Suprapubic skin (tissue), 4 donors: ENCODE measurements around the gene PRKAG2. TPM values are rescaled to one million over a fixed set of nuclear protein-coding genes. Genes with fewer than 3 reads are reported as not detected.

Source experiments
- DNase-seq, 2 donors: peaks; one replicate each; pipeline ENCODE4 v3.0.0-alpha.2; 2019; ENCODE audit warnings: low spot score in 2 of 2
- H3K27ac ChIP-seq: fragments of 200-600 bp; sonication (generic); one replicate; pipeline ENCODE4 v1.5.1; 2019
- H3K27me3 ChIP-seq: fragments of 200-600 bp; sonication (generic); one replicate; pipeline ENCODE4 v1.5.1; 2019
- H3K36me3 ChIP-seq: fragments of 200-600 bp; sonication (generic); one replicate; pipeline ENCODE4 v1.5.1; 2019
- H3K4me1 ChIP-seq: fragments of 200-600 bp; sonication (generic); one replicate; pipeline ENCODE4 v1.5.1; 2019
- H3K4me3 ChIP-seq: fragments of 200-600 bp; sonication (generic); one replicate; pipeline ENCODE4 v1.5.1; 2019; ENCODE audit warnings: mild to moderate bottlenecking
- H3K9me3 ChIP-seq: fragments of 200-600 bp; sonication (generic); one replicate; pipeline ENCODE4 v1.5.1; 2019
- EP300 ChIP-seq: sonication (generic); formaldehyde crosslinking; IDR thresholded peaks from one replicate; pipeline ENCODE4 v1.6.1; 2017; ENCODE audit warnings: antibody characterized with exemption
- POLR2A ChIP-seq, 2 donors: fragments of 450-650 bp; IDR thresholded peaks; one replicate each; pipeline ENCODE4 v1.6.1; 2017; ENCODE audit warnings: antibody characterized with exemption in 2 of 2, mild to moderate bottlenecking in 2 of 2, moderate library complexity in 2 of 2
- POLR2AphosphoS5 ChIP-seq, 3 donors: sonication (generic); formaldehyde crosslinking; IDR thresholded peaks; one replicate each; pipeline ENCODE4 v1.6.1; 2017; ENCODE audit warnings: antibody characterized with exemption in 3 of 3
- WGBS: methylation state at CpG from one replicate; pipeline ENCODE4 v1.1.5; 2018; 5-methylcytosine and 5-hydroxymethylcytosine counted together
- total RNA-seq, 4 donors: library from RNA; depleted of rRNA; stranded (reverse); fragments of >200 nt; gene quantifications; one replicate each; pipeline ENCODE4 v1.1.0, GENCODE V29; 2016
- TF ChIP-seq, protein P1 (sequence below), 2 donors: fragments of 200-600 bp in 1 of 2; fragments of 450-650 bp in 1 of 2; sonication (generic) in 1 of 2; IDR thresholded peaks; one replicate each; pipeline ENCODE4 v1.5.1; 2016 to 2019; ENCODE audit warnings: antibody characterized with exemption in 2 of 2, mild to moderate bottlenecking in 1 of 2, moderate library complexity in 1 of 2

PRKAG2 gene
- total RNA-seq, 4 donors from 2014 or later: 16.5 to 40.0 (median 17.3) TPM

DNA sequence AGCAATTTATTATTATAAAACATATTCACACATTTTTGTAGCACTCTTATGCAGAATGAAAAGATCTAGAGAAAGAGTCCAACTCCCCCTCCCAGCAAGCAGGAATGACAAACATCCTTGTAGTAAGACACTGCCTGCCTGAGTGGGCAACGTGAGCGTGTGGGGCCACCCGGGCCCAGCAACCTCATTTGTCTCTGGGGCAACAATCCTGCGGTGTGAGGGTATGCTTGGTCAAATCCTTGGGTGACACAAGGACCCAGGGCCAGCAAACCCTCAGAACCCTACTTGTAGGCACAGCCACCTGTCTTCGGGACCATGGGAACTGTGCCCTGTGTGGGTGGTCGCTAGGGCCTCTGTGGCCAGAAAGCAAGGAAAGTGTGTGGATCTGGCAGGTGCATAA, 367.9 kb downstream of the PRKAG2 start:
- H3K4me1 ChIP-seq: peaks cover 48% of the 10 kb centered on the region
- DNase-seq: no peak
- no peaks in the 10 kb centered on the region for H3K27me3 ChIP-seq
- H3K9me3 ChIP-seq: no peaks in the 10 kb centered on the region
- 90% methylated on average over 6 of the region's 6 CpGs for WGBS
- TF ChIP-seq EP300 (no peak), POLR2AphosphoS5 (IDR thresholded peaks at IDR 0.05) (no peak), POLR2A (IDR thresholded peaks at IDR 0.05) (no peak)
- TF ChIP-seq, protein P1, sequence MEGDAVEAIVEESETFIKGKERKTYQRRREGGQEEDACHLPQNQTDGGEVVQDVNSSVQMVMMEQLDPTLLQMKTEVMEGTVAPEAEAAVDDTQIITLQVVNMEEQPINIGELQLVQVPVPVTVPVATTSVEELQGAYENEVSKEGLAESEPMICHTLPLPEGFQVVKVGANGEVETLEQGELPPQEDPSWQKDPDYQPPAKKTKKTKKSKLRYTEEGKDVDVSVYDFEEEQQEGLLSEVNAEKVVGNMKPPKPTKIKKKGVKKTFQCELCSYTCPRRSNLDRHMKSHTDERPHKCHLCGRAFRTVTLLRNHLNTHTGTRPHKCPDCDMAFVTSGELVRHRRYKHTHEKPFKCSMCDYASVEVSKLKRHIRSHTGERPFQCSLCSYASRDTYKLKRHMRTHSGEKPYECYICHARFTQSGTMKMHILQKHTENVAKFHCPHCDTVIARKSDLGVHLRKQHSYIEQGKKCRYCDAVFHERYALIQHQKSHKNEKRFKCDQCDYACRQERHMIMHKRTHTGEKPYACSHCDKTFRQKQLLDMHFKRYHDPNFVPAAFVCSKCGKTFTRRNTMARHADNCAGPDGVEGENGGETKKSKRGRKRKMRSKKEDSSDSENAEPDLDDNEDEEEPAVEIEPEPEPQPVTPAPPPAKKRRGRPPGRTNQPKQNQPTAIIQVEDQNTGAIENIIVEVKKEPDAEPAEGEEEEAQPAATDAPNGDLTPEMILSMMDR (IDR thresholded peaks at IDR 0.05): no peak
- H3K36me3 ChIP-seq: no peaks in the 10 kb centered on the region
- no peak overlapping the region for H3K27ac ChIP-seq
- H3K4me3 ChIP-seq: no peak overlapping the region

DNA sequence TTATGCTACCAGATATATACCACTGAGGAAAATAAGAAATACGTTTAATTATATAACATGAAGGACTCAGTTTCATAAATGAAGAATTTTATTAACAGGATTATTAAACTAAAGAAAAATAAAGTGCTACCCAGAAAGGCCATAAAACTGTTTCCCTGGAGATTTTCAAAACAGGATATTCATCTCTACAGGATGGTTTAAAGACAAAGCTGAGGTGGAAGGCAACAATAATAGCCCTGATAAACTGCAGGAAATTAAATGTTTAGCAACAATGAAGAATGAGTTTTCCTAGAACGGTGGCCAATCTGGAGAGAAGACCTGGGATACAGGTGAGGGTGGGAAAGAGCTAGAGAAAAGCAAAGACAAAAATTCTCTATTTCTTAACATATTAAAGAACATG, 369.1 kb downstream of the PRKAG2 start:
- WGBS: 65% methylated on average over 2 of the region's 2 CpGs
- H3K9me3 ChIP-seq: no peaks in the 10 kb centered on the region
- no peaks in the 10 kb centered on the region for H3K27me3 ChIP-seq
- peaks cover 54% of the 10 kb centered on the region for H3K4me1 ChIP-seq
- H3K27ac ChIP-seq: no peak overlapping the region
- H3K4me3 ChIP-seq: no peak overlapping the region
- DNase-seq: no peak
- TF ChIP-seq EP300 (no peak), POLR2A (IDR thresholded peaks at IDR 0.05) (no peak), POLR2AphosphoS5 (IDR thresholded peaks at IDR 0.05) (no peak)
- TF ChIP-seq, protein P1 (IDR thresholded peaks at IDR 0.05): no peak
- H3K36me3 ChIP-seq: no peaks in the 10 kb centered on the region

DNA sequence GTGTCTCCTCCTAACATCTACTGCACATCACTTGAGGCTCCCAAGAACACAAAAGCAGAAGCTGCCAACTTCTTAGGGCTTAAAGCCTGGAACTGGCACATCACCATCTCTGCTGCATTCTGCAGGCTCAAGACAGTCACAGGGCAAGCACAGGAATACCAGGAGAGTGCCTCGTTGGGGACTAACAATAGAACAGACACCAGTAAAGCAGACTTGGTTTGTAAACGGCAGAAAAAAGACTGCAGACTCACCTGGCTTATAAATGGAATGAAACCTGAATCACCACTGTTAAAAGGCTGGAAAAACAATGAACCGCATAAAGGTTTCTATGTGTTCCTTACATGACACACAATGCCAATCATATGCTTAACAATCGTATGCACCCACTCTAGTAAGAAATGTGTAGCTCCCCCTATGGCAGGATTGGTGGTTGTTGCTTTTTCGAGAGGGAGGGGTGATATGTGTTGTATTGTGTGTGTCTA, 370.0 kb downstream of the PRKAG2 start:
- no peaks in the 10 kb centered on the region for H3K27me3 ChIP-seq
- H3K36me3 ChIP-seq: no peaks in the 10 kb centered on the region
- WGBS: 55% methylated on average over 5 of the region's 5 CpGs
- H3K4me3 ChIP-seq: no peak overlapping the region
- no peak overlapping the region for H3K27ac ChIP-seq
- TF ChIP-seq POLR2AphosphoS5 (IDR thresholded peaks at IDR 0.05) (no peak), EP300 (no peak), POLR2A (IDR thresholded peaks at IDR 0.05) (no peak)
- TF ChIP-seq, protein P1 (IDR thresholded peaks at IDR 0.05): no peak
- DNase-seq: no peak
- H3K4me1 ChIP-seq: peaks cover 45% of the 10 kb centered on the region
- H3K9me3 ChIP-seq: no peaks in the 10 kb centered on the region

Other genes with a start within 250 kb of the PRKAG2 start
- gene GALNTL5, start 79.3 kb upstream of the PRKAG2 start, total RNA-seq: not detected
- gene GALNT11, start 148.6 kb upstream of the PRKAG2 start, total RNA-seq: 10 to 100 TPM; 34.5 to 48.6 (median 42.5) TPM